IMR-90 (cell line): ENCODE results near the gene ZNF133. TPM values are rescaled to one million over a fixed set of nuclear protein-coding genes. Genes with fewer than 3 reads are reported as not detected.

Experiments used
- ATAC-seq: fragments of 200-7000 bp; cut with Tn5 transposase; 2 replicates; pipeline ENCODE4 v1.9.1; 2020; ENCODE audit warnings: low read depth, mild to moderate bottlenecking, moderate library complexity
- BruUV-seq: library from RNA; stranded (reverse); fragments of 400-500 nt; replicated peaks from 2 replicates; lab custom pipeline; 2021; lab: Mats Ljungman, UMichigan
- CTCF ChIA-PET: fragments of 300-600 bp; formaldehyde crosslinking; extraction: SDS; loops from one replicate; lab custom pipeline; 2021; ENCODE audit warnings: antibody characterized with exemption; lab: Yijun Ruan, JAX
- POLR2A ChIA-PET: fragments of 300-600 bp; sonication (Branson Sonifier 250); formaldehyde crosslinking; loops from one replicate; lab custom pipeline; 2022; ENCODE audit warnings: antibody characterized with exemption; ENCODE audit not compliant: unreplicated experiment; lab: Charles Lee
- DNase-seq: peaks from one replicate; pipeline ENCODE4 v3.0.0; 2013
- H2AFZ ChIP-seq: replicated peaks from 2 replicates; pipeline ENCODE3; 2013; ENCODE audit warnings: low read length, mild to moderate bottlenecking; ENCODE audit not compliant: poor library complexity
- H2AK5ac ChIP-seq: 2 replicates; pipeline ENCODE4 v1.6.1; 2013; ENCODE audit warnings: low read depth, low read length, inconsistent platforms
- H2AK9ac ChIP-seq: replicated peaks from 2 replicates; pipeline ENCODE3; 2013; ENCODE audit warnings: mild to moderate bottlenecking, low read depth, low read length, moderate library complexity; ENCODE audit not compliant: poor library complexity
- H2BK120ac ChIP-seq: 2 replicates; pipeline ENCODE4 v1.6.1; 2013; ENCODE audit warnings: low read depth, low read length, inconsistent platforms
- H2BK15ac ChIP-seq: 3 replicates; pipeline ENCODE4 v1.6.1; 2013; ENCODE audit warnings: low read depth, low read length, inconsistent platforms
- H2BK20ac ChIP-seq: 2 replicates; pipeline ENCODE4 v1.6.1; 2013; ENCODE audit warnings: low read depth, mild to moderate bottlenecking, inconsistent platforms, low read length, moderate library complexity
- H2BK5ac ChIP-seq: 2 replicates; pipeline ENCODE4 v1.6.1; 2013; ENCODE audit warnings: mild to moderate bottlenecking, low read depth, low read length, inconsistent platforms; ENCODE audit not compliant: poor library complexity, severe bottlenecking
- H3K14ac ChIP-seq: replicated peaks from 2 replicates; pipeline ENCODE4 v1.6.1; 2013; ENCODE audit warnings: low read depth, low read length, inconsistent platforms
- H3K18ac ChIP-seq: 2 replicates; pipeline ENCODE4 v1.6.1; 2013; ENCODE audit warnings: low read depth, low read length, control low read depth
- H3K23ac ChIP-seq: 2 replicates; pipeline ENCODE4 v1.6.1; 2013; ENCODE audit warnings: low read depth, low read length, inconsistent platforms
- H3K27ac ChIP-seq: 2 replicates; pipeline ENCODE4 v1.5.1; 2013; ENCODE audit warnings: mild to moderate bottlenecking, control low read depth, low read length; ENCODE audit not compliant: insufficient read depth
- H3K27me3 ChIP-seq: 2 replicates; pipeline ENCODE4 v1.6.1; 2013; ENCODE audit warnings: low read length; ENCODE audit not compliant: control insufficient read depth, insufficient read depth
- H3K36me3 ChIP-seq: 2 replicates; pipeline ENCODE4 v1.6.1; 2013; ENCODE audit warnings: low read length, mixed read lengths; ENCODE audit not compliant: control insufficient read depth, insufficient read depth
- H3K4ac ChIP-seq: 2 replicates; pipeline ENCODE4 v1.6.1; 2013; ENCODE audit warnings: low read depth, low read length, inconsistent platforms
- H3K4me1 ChIP-seq: 2 replicates; pipeline ENCODE4 v1.6.1; 2013; ENCODE audit warnings: low read length, mixed read lengths; ENCODE audit not compliant: control insufficient read depth, insufficient read depth
- H3K4me2 ChIP-seq: 2 replicates; pipeline ENCODE4 v1.6.1; 2013; ENCODE audit warnings: low read depth, mild to moderate bottlenecking, control low read depth, low read length, moderate library complexity
- H3K4me3 ChIP-seq: 2 replicates; pipeline ENCODE4 v1.5.1; 2013; ENCODE audit warnings: low read depth, mild to moderate bottlenecking, control low read depth, low read length, moderate library complexity; ENCODE audit not compliant: insufficient read depth
- H3K56ac ChIP-seq: 2 replicates; pipeline ENCODE4 v1.6.1; 2013; ENCODE audit warnings: low read length, inconsistent platforms; ENCODE audit not compliant: insufficient read depth; ENCODE audit errors: extremely low read depth
- H3K79me1 ChIP-seq, 2 experiments: 2 replicates each; pipeline ENCODE4 v1.6.1; 2013; ENCODE audit warnings: low read length in 2 of 2, inconsistent platforms in 1 of 2, low read depth in 1 of 2
- H3K9ac ChIP-seq: 2 replicates; pipeline ENCODE4 v1.6.1; 2013; ENCODE audit warnings: low read depth, low read length, control low read depth
- H3K9me1 ChIP-seq: 2 replicates; pipeline ENCODE4 v1.6.1; 2013; ENCODE audit warnings: low read length, inconsistent platforms; ENCODE audit not compliant: insufficient read depth
- H3K9me3 ChIP-seq: 2 replicates; pipeline ENCODE4 v1.6.1; 2013; ENCODE audit warnings: low read length; ENCODE audit not compliant: control insufficient read depth, insufficient read depth
- H4K20me1 ChIP-seq: 2 replicates; pipeline ENCODE4 v1.6.1; 2013; ENCODE audit warnings: low read length, inconsistent platforms; ENCODE audit not compliant: insufficient read depth
- H4K5ac ChIP-seq: 2 replicates; pipeline ENCODE4 v1.6.1; 2013; ENCODE audit warnings: mild to moderate bottlenecking, low read depth, low read length, control low read depth
- H4K8ac ChIP-seq, 2 experiments: 2 replicates each; pipeline ENCODE4 v1.6.1; 2013; ENCODE audit warnings: low read depth in 2 of 2, low read length in 2 of 2, control low read depth in 1 of 2, inconsistent platforms in 1 of 2
- H4K91ac ChIP-seq: 2 replicates; pipeline ENCODE4 v1.6.1; 2013; ENCODE audit warnings: low read depth, low read length, inconsistent platforms; ENCODE audit not compliant: insufficient read depth
- BHLHE40 ChIP-seq: fragments of 150-350 bp; IDR thresholded peaks from 2 replicates; pipeline ENCODE4 v1.6.1; 2016; ENCODE audit warnings: mild to moderate bottlenecking, low read depth, low read length
- CEBPB ChIP-seq: IDR thresholded peaks from 2 replicates; pipeline ENCODE4 v1.6.1; 2012; ENCODE audit warnings: low read depth, low read length, improper control_type of control experiment
- CHD1 ChIP-seq: IDR thresholded peaks from 2 replicates; pipeline ENCODE4 v1.6.1; 2012; ENCODE audit warnings: low read depth, low read length, improper control_type of control experiment
- FOS ChIP-seq: fragments of 150-350 bp; IDR thresholded peaks from 2 replicates; pipeline ENCODE4 v1.6.1; 2016; ENCODE audit warnings: low read depth, low read length
- MAFK ChIP-seq: IDR thresholded peaks from 2 replicates; pipeline ENCODE4 v1.6.1; 2012; ENCODE audit warnings: low read depth, low read length, improper control_type of control experiment
- MAZ ChIP-seq: IDR thresholded peaks from 2 replicates; pipeline ENCODE4 v1.6.1; 2012; ENCODE audit warnings: low read depth, mild to moderate bottlenecking, low read length, improper control_type of control experiment, moderate library complexity, borderline replicate concordance
- MXI1 ChIP-seq: IDR thresholded peaks from 2 replicates; pipeline ENCODE4 v1.6.1; 2012; ENCODE audit warnings: low read depth, mild to moderate bottlenecking, low read length, moderate library complexity, borderline replicate concordance
- NFE2L2 ChIP-seq: fragments of 150-350 bp; IDR thresholded peaks from 2 replicates; pipeline ENCODE4 v1.6.1; 2016; ENCODE audit warnings: low read depth, mild to moderate bottlenecking, low read length
- POLR2A ChIP-seq: IDR thresholded peaks from 2 replicates; pipeline ENCODE4 v1.6.1; 2012; ENCODE audit warnings: mild to moderate bottlenecking, low read depth, low read length
- RAD21 ChIP-seq: IDR thresholded peaks from 2 replicates; pipeline ENCODE4 v1.6.1; 2012; ENCODE audit warnings: low read length, improper control_type of control experiment
- RCOR1 ChIP-seq: IDR thresholded peaks from 2 replicates; pipeline ENCODE4 v1.6.1; 2012; ENCODE audit warnings: mild to moderate bottlenecking, low read length, improper control_type of control experiment; ENCODE audit not compliant: insufficient replicate concordance
- RFX5 ChIP-seq: IDR thresholded peaks from 2 replicates; pipeline ENCODE4 v1.8.0; 2012; ENCODE audit warnings: low read depth, mild to moderate bottlenecking, low read length, moderate library complexity
- SMC3 ChIP-seq: fragments of 150-350 bp; IDR thresholded peaks from 2 replicates; pipeline ENCODE4 v1.6.1; 2016; ENCODE audit warnings: low read depth, mild to moderate bottlenecking, antibody characterized with exemption, low read length, moderate library complexity
- WGBS, 2 experiments: methylation state at CpG; one replicate each; pipeline versions ENCODE4 v1.1.5 to v1.1.7; 2013; ENCODE audit warnings: missing lambda C conversion rate in 2 of 2; ENCODE audit not compliant: insufficient read length in 1 of 2; ENCODE audit errors: extremely low coverage in 2 of 2; 5-methylcytosine and 5-hydroxymethylcytosine counted together
- dilution Hi-C: fragments of 300-500 bp; cut with HindIII; formaldehyde crosslinking; loops from one replicate; pipeline ENCODE4 v1.14.3; 2018; ENCODE audit warnings: low sequenced_read_pairs; ENCODE audit not compliant: unreplicated experiment
- in situ Hi-C: fragments of 300-500 bp; cut with MboI; formaldehyde crosslinking; loops from 3 replicates; pipeline ENCODE4 v1.14.3; 2019; ENCODE audit warnings: low sequenced_read_pairs, inconsistent platforms, mixed read lengths
- intact Hi-C: fragments of 100-400 bp; cut with micrococcal nuclease; formaldehyde crosslinking; loops from 2 replicates; pipeline ENCODE4 v1.10.0; 2022
- polyA plus RNA-seq, 3 experiments: library from polyadenylated mRNA; depleted of rRNA; stranded (reverse); fragments of >200 nt; gene quantifications; 2 replicates each; pipeline ENCODE4 v1.2.3, GENCODE V29; 2012; ENCODE audit warnings: low replicate concordance in 1 of 3
- total RNA-seq: library from RNA; depleted of rRNA; stranded (reverse); fragments of >200 nt; gene quantifications from 2 replicates; pipeline ENCODE4 v1.2.3, GENCODE V29; 2012
- TF ChIP-seq, protein P1 (sequence below): fragments of 150-350 bp; IDR thresholded peaks from 2 replicates; pipeline ENCODE4 v1.6.1; 2017; ENCODE audit warnings: mild to moderate bottlenecking, antibody characterized with exemption, low read length, low read depth
- TF ChIP-seq, protein P2 (sequence below): fragments of 150-350 bp; IDR thresholded peaks from 2 replicates; pipeline ENCODE4 v1.6.1; 2016; ENCODE audit warnings: low read depth, mild to moderate bottlenecking, low read length, moderate library complexity, borderline replicate concordance
- TF ChIP-seq, protein P3 (sequence below): conservative IDR thresholded peaks from 2 replicates; pipeline ENCODE4 v1.5.1; 2012; ENCODE audit warnings: mild to moderate bottlenecking, low read depth, low read length, improper control_type of control experiment

ZNF133 gene
- total and polyA plus RNA-seq, 2 of the 4 experiments (the other 2 are of a cell fraction), result 18.3 to 33.5 TPM

DNA sequence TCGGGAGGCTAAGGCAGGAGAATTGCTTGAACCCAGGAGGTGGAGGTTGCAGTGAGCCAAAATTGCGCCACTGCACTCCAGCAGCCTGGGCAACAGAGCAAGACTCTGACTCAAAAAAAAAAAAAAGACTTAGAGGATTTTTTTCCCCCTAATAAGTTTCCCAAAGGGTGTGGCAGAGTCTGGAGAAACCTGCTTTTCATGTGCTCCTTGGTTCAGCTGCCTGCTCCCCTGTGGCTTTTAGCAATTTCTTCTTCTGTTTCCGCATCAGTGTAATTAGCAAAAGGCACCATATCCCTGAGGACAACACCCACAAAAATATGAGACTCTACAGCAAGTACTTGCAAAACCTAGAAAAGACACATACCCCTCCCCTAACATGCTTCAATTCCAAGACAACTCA, 28.6 kb upstream of the ZNF133 start:
- H3K4me2 ChIP-seq, result no peak overlapping the region
- H3K18ac ChIP-seq, result no peak overlapping the region
- H3K79me1 ChIP-seq, result no peaks in the 10 kb centered on the region
- no peak overlapping the region for H3K27ac ChIP-seq
- H4K91ac ChIP-seq, result no peak overlapping the region
- in situ Hi-C loops, result no loop called here
- H3K36me3 ChIP-seq, result no peaks in the 10 kb centered on the region
- no peak overlapping the region for H3K4me3 ChIP-seq
- intact Hi-C loops, result no loop called here
- H3K9ac ChIP-seq, result no peak overlapping the region
- H2AK5ac ChIP-seq, result no peak overlapping the region
- H2AFZ ChIP-seq, result no peak overlapping the region
- H2BK120ac ChIP-seq, result no peak overlapping the region
- TF ChIP-seq MXI1, result no peak
- no peak for TF ChIP-seq RAD21
- TF ChIP-seq POLR2A, result no peak
- TF ChIP-seq FOS, result no peak
- TF ChIP-seq CEBPB, result no peak
- TF ChIP-seq, protein P1, sequence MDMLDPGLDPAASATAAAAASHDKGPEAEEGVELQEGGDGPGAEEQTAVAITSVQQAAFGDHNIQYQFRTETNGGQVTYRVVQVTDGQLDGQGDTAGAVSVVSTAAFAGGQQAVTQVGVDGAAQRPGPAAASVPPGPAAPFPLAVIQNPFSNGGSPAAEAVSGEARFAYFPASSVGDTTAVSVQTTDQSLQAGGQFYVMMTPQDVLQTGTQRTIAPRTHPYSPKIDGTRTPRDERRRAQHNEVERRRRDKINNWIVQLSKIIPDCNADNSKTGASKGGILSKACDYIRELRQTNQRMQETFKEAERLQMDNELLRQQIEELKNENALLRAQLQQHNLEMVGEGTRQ, result no peak
- no peak for TF ChIP-seq RCOR1
- no peak for TF ChIP-seq MAFK
- no peak for TF ChIP-seq CHD1
- no peak for TF ChIP-seq BHLHE40
- TF ChIP-seq, protein P2, sequence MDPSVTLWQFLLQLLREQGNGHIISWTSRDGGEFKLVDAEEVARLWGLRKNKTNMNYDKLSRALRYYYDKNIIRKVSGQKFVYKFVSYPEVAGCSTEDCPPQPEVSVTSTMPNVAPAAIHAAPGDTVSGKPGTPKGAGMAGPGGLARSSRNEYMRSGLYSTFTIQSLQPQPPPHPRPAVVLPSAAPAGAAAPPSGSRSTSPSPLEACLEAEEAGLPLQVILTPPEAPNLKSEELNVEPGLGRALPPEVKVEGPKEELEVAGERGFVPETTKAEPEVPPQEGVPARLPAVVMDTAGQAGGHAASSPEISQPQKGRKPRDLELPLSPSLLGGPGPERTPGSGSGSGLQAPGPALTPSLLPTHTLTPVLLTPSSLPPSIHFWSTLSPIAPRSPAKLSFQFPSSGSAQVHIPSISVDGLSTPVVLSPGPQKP, result no peak
- TF ChIP-seq NFE2L2, result no peak
- TF ChIP-seq RFX5, result no peak
- TF ChIP-seq, protein P3, sequence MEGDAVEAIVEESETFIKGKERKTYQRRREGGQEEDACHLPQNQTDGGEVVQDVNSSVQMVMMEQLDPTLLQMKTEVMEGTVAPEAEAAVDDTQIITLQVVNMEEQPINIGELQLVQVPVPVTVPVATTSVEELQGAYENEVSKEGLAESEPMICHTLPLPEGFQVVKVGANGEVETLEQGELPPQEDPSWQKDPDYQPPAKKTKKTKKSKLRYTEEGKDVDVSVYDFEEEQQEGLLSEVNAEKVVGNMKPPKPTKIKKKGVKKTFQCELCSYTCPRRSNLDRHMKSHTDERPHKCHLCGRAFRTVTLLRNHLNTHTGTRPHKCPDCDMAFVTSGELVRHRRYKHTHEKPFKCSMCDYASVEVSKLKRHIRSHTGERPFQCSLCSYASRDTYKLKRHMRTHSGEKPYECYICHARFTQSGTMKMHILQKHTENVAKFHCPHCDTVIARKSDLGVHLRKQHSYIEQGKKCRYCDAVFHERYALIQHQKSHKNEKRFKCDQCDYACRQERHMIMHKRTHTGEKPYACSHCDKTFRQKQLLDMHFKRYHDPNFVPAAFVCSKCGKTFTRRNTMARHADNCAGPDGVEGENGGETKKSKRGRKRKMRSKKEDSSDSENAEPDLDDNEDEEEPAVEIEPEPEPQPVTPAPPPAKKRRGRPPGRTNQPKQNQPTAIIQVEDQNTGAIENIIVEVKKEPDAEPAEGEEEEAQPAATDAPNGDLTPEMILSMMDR, result no peak
- no peak for TF ChIP-seq SMC3
- TF ChIP-seq MAZ, result no peak
- no peaks in the 10 kb centered on the region for H3K9me1 ChIP-seq
- no peak overlapping the region for H4K8ac ChIP-seq
- no CpG with 5 or more reads among the region's 3 CpGs for WGBS, 2 experiments
- H2BK5ac ChIP-seq, result no peak overlapping the region
- ChIA-PET POLR2A (no interaction called here), CTCF (no interaction called here)
- no peak overlapping the region for H3K56ac ChIP-seq
- no peak overlapping the region for H2BK20ac ChIP-seq
- no peak overlapping the region for H2BK15ac ChIP-seq
- no TSS peak for BruUV-seq
- dilution Hi-C loops, result no loop called here
- peaks cover 3% of the 10 kb centered on the region for H3K27me3 ChIP-seq
- H3K23ac ChIP-seq, result no peak overlapping the region
- no peaks in the 10 kb centered on the region for H3K9me3 ChIP-seq
- DNase-seq (no peak), ATAC-seq (no peak)
- no peak overlapping the region for H2AK9ac ChIP-seq
- H4K20me1 ChIP-seq, result no peaks in the 10 kb centered on the region
- H3K4me1 ChIP-seq, result no peaks in the 10 kb centered on the region
- H3K4ac ChIP-seq, result no peak overlapping the region
- H4K5ac ChIP-seq, result no peak overlapping the region
- no peak overlapping the region for H3K14ac ChIP-seq
